Measurements from ENCODE around the gene ANKFY1.

DNA sequence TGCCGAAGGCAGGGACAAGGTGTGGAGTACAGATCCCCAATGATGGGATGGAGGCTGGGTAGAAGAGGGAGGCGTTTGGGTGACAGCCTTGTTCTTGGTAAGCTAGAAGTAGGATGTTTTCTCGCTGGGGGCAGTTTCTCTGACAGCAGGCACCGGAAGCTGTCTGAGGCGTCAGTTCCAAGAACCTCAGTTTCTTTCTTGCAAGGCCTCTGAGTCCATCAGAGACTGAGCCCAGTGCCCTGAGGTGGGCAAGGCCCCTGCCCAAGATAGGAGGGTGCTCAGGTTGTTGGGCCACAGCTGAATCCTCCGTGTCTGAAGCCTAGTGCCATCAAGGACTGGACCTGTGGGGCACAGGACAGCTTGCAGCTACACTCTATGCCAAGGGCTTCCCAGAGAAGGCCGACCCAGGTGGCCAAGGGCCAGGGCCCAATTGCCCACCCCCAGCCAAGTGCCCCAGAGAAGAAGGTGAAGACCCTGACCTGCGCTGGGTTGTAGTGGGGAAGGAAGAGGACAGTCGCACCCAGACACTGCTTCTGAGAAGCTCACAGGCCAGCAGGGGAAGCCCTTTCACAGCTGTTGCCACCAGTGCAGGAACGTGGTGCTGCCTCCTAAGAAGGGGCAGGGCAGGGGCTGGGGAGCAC is 107.7 kb downstream of the ANKFY1 start:
- TF ChIP-seq, protein P1, sequence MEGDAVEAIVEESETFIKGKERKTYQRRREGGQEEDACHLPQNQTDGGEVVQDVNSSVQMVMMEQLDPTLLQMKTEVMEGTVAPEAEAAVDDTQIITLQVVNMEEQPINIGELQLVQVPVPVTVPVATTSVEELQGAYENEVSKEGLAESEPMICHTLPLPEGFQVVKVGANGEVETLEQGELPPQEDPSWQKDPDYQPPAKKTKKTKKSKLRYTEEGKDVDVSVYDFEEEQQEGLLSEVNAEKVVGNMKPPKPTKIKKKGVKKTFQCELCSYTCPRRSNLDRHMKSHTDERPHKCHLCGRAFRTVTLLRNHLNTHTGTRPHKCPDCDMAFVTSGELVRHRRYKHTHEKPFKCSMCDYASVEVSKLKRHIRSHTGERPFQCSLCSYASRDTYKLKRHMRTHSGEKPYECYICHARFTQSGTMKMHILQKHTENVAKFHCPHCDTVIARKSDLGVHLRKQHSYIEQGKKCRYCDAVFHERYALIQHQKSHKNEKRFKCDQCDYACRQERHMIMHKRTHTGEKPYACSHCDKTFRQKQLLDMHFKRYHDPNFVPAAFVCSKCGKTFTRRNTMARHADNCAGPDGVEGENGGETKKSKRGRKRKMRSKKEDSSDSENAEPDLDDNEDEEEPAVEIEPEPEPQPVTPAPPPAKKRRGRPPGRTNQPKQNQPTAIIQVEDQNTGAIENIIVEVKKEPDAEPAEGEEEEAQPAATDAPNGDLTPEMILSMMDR (tag by site-specific recombination; IDR thresholded peaks at IDR 0.05) = no peak
- TF ChIP-seq ZNF610 (tag by site-specific recombination; IDR thresholded peaks at IDR 0.05; ENCODE audit: borderline replicate concordance) = no peak
- no peak for TF ChIP-seq ZNF423 (tag by site-specific recombination; IDR thresholded peaks at IDR 0.05)

Measured in HEK293 (cell line).